Large intestine (tissue), 3 donors: ENCODE results near the gene PCLO. TPM values are rescaled to one million over a fixed set of nuclear protein-coding genes. Genes with fewer than 3 reads are reported as not detected.
"Not testable (repeated sequence)": the region's sequence is repeated elsewhere in the genome, so short reads cannot be mapped to it uniquely, and the experiment has no call there.

Experiments used
- DNase-seq, 2 donors: peaks; one replicate each; pipeline versions ENCODE4 v3.0.0 to v3.0.0-alpha.2; 2013
- H3K27ac ChIP-seq: one replicate; pipeline ENCODE4 v1.5.1; 2013; ENCODE audit warnings: low read length
- H3K27me3 ChIP-seq: 2 replicates; pipeline ENCODE4 v1.6.1; 2013; ENCODE audit warnings: low read length; ENCODE audit not compliant: control insufficient read depth, insufficient read depth
- H3K36me3 ChIP-seq: 2 replicates; pipeline ENCODE4 v1.6.1; 2013; ENCODE audit warnings: low read length; ENCODE audit not compliant: control insufficient read depth, insufficient read depth
- H3K4me1 ChIP-seq: one replicate; pipeline ENCODE4 v1.6.1; 2013; ENCODE audit warnings: low read length; ENCODE audit not compliant: control insufficient read depth, insufficient read depth
- H3K4me3 ChIP-seq: one replicate; pipeline ENCODE4 v1.5.1; 2013; ENCODE audit warnings: low read length
- H3K9me3 ChIP-seq: one replicate; pipeline ENCODE4 v1.6.1; 2013; ENCODE audit warnings: mild to moderate bottlenecking, low read depth, low read length, moderate library complexity; ENCODE audit not compliant: control insufficient read depth
- WGBS: methylation state at CpG from one replicate; pipeline ENCODE4 v1.1.5; 2013; ENCODE audit warnings: low lambda C conversion rate; ENCODE audit not compliant: insufficient coverage; 5-methylcytosine and 5-hydroxymethylcytosine counted together
- polyA plus RNA-seq: library from polyadenylated mRNA; unstranded; fragments of 120-200 nt; gene quantifications from one replicate; pipeline ENCODE4 v1.2.1, GENCODE V29; 2013

PCLO gene
- polyA plus RNA-seq, 1 donor, result 10.7 TPM

GRCh38 chr7:83105063-83105462 is 57.6 kb downstream of the PCLO start:
- DNase-seq, result no peak
- Histone ChIP-seq H3K27me3 (no peaks in the 10 kb centered on the region), H3K27ac (no peak overlapping the region), H3K4me1 (no peaks in the 10 kb centered on the region), H3K36me3 (no peaks in the 10 kb centered on the region), H3K4me3 (no peak overlapping the region), H3K9me3 (no peaks in the 10 kb centered on the region)
- WGBS, result no CpG with 5 or more reads among the region's 1 CpG

GRCh38 chr7:83101530-83101929 is 61.2 kb downstream of the PCLO start:
- Histone ChIP-seq H3K4me3 (no peak overlapping the region), H3K9me3 (no peaks in the 10 kb centered on the region), H3K27me3 (no peaks in the 10 kb centered on the region), H3K27ac (no peak overlapping the region), H3K36me3 (no peaks in the 10 kb centered on the region), H3K4me1 (no peaks in the 10 kb centered on the region)
- no peak for DNase-seq
- no CpG with 5 or more reads among the region's 3 CpGs for WGBS

GRCh38 chr7:83096065-83096580 is 66.6 kb downstream of the PCLO start:
- no peak for DNase-seq
- H3K27me3 ChIP-seq, result no peaks in the 10 kb centered on the region
- 57% methylated on average over 1 of the region's 2 CpGs for WGBS
- no peaks in the 10 kb centered on the region for H3K36me3 ChIP-seq
- no peak overlapping the region for H3K27ac ChIP-seq
- no peaks in the 10 kb centered on the region for H3K4me1 ChIP-seq
- H3K4me3 ChIP-seq, result no peak overlapping the region
- no peaks in the 10 kb centered on the region for H3K9me3 ChIP-seq

- H3K27me3 ChIP-seq, result no peaks in the 10 kb centered on the region
- DNase-seq, result no peak
- no peaks in the 10 kb centered on the region for H3K9me3 ChIP-seq
- no peaks in the 10 kb centered on the region for H3K4me1 ChIP-seq
- H3K27ac ChIP-seq, result no peak overlapping the region
- no peaks in the 10 kb centered on the region for H3K36me3 ChIP-seq
- H3K4me3 ChIP-seq, result no peak overlapping the region
- 89% methylated on average over 1 of the region's 4 CpGs for WGBS
These were observed 77.4 kb downstream of the PCLO start for GRCh38 chr7:83085299-83085698.

GRCh38 chr7:83079879-83080278 is 82.8 kb downstream of the PCLO start:
- not testable (repeated sequence) for H3K4me3 ChIP-seq, DNase-seq, H3K9me3 ChIP-seq, H3K4me1 ChIP-seq, H3K36me3 ChIP-seq, H3K27ac ChIP-seq, H3K27me3 ChIP-seq
- WGBS, result no CpG with 5 or more reads among the region's 1 CpG

- no peak overlapping the region for H3K27ac ChIP-seq
- no peaks in the 10 kb centered on the region for H3K27me3 ChIP-seq
- H3K4me1 ChIP-seq, result no peaks in the 10 kb centered on the region
- H3K9me3 ChIP-seq, result no peaks in the 10 kb centered on the region
- DNase-seq, result no peak
- no CpG with 5 or more reads among the region's 2 CpGs for WGBS
- H3K4me3 ChIP-seq, result no peak overlapping the region
- H3K36me3 ChIP-seq, result no peaks in the 10 kb centered on the region
These were observed 85.4 kb downstream of the PCLO start for GRCh38 chr7:83077328-83077727.

- H3K4me3 ChIP-seq, result no peak overlapping the region
- 100% methylated on average over 1 of the region's 2 CpGs for WGBS
- H3K4me1 ChIP-seq, result no peaks in the 10 kb centered on the region
- no peaks in the 10 kb centered on the region for H3K9me3 ChIP-seq
- DNase-seq, result no peak
- H3K27ac ChIP-seq, result no peak overlapping the region
- no peaks in the 10 kb centered on the region for H3K36me3 ChIP-seq
- H3K27me3 ChIP-seq, result no peaks in the 10 kb centered on the region
These were observed 89.8 kb downstream of the PCLO start for GRCh38 chr7:83072576-83073517.

GRCh38 chr7:83065714-83066113 is 97.0 kb downstream of the PCLO start:
- Histone ChIP-seq H3K9me3 (no peaks in the 10 kb centered on the region), H3K4me3 (no peak overlapping the region), H3K27ac (no peak overlapping the region), H3K4me1 (no peaks in the 10 kb centered on the region), H3K36me3 (no peaks in the 10 kb centered on the region), H3K27me3 (no peaks in the 10 kb centered on the region)
- DNase-seq, result no peak
- WGBS, result 90% methylated on average over 3 of the region's 3 CpGs

GRCh38 chr7:83060218-83060617 is 102.5 kb downstream of the PCLO start:
- Histone ChIP-seq H3K4me1 (no peaks in the 10 kb centered on the region), H3K27ac (no peak overlapping the region), H3K36me3 (no peaks in the 10 kb centered on the region), H3K4me3 (no peak overlapping the region), H3K9me3 (no peaks in the 10 kb centered on the region), H3K27me3 (no peaks in the 10 kb centered on the region)
- no peak for DNase-seq

GRCh38 chr7:83058667-83059066 is 104.0 kb downstream of the PCLO start:
- Histone ChIP-seq H3K4me3 (no peak overlapping the region), H3K9me3 (no peaks in the 10 kb centered on the region), H3K36me3 (no peaks in the 10 kb centered on the region), H3K27me3 (no peaks in the 10 kb centered on the region), H3K27ac (no peak overlapping the region), H3K4me1 (no peaks in the 10 kb centered on the region)
- DNase-seq, result no peak
- 100% methylated on average over 3 of the region's 5 CpGs for WGBS

- Histone ChIP-seq H3K4me1 (no peaks in the 10 kb centered on the region), H3K27ac (no peak overlapping the region), H3K27me3 (no peaks in the 10 kb centered on the region), H3K36me3 (no peaks in the 10 kb centered on the region), H3K4me3 (no peak overlapping the region), H3K9me3 (no peaks in the 10 kb centered on the region)
- 92% methylated on average over 2 of the region's 2 CpGs for WGBS
- no peak for DNase-seq
These were observed 107.5 kb downstream of the PCLO start for GRCh38 chr7:83055197-83055596.
